K562 (cell line): ENCODE data around the gene CNBD2. TPM values are rescaled to one million over a fixed set of nuclear protein-coding genes. Genes with fewer than 3 reads are reported as not detected.

Source experiments
- ATAC-seq: fragments of 200-7000 bp; cut with Tn5 transposase; 3 replicates; pipeline ENCODE4 v1.9.1; 2020; ENCODE audit warnings: moderate library complexity
- BruUV-seq: library from RNA; stranded (reverse); fragments of 400-500 nt; replicated peaks from 2 replicates; lab custom pipeline; 2021; lab: Mats Ljungman, UMichigan
- CTCF ChIA-PET: fragments of 300-600 bp; formaldehyde crosslinking; extraction: SDS; loops from one replicate; lab custom pipeline; 2021; ENCODE audit warnings: low intra/inter-chr PET ratio; lab: Yijun Ruan, JAX
- POLR2A ChIA-PET: fragments of 300-600, 350-650 bp; sonication (Branson Sonifier 250); formaldehyde crosslinking; extraction: SDS; loops from one replicate; lab custom pipeline; 2021; ENCODE audit warnings: antibody characterized with exemption, inconsistent platforms; lab: Yijun Ruan, JAX
- DNase-seq, 4 experiments: peaks; one replicate each; pipeline versions ENCODE4 v3.0.0 to v3.0.0-alpha.2; 2011 to 2018; ENCODE audit warnings: low spot score in 3 of 4, mixed read lengths in 3 of 4; ENCODE audit errors: extremely low read depth in 1 of 4
- FAIRE-seq: peaks from 2 replicates; lab custom pipeline; 2011; peaks lifted over from hg19 to GRCh38; lab: Jason Lieb, UNC
- H2AFZ ChIP-seq: 2 replicates; pipeline ENCODE4 v1.6.0; 2011; ENCODE audit warnings: low read depth, low read length, control low read depth, inconsistent platforms
- H3K27ac ChIP-seq: fragments of 200-600 bp; 3 replicates; pipeline ENCODE4 v1.8.0; 2011; ENCODE audit warnings: low read depth, mild to moderate bottlenecking, control low read depth, inconsistent platforms, low read length, moderate library complexity, mixed read lengths; ENCODE audit errors: extremely low read depth
- H3K27me3 ChIP-seq, 2 experiments: fragments of 300-600 bp in 1 of 2; 2 replicates in 1 of 2; 3 replicates in 1 of 2; pipeline versions ENCODE4 v1.6.0 to v1.8.0; 2011; ENCODE audit warnings: inconsistent platforms in 2 of 2, low read length in 2 of 2, mild to moderate bottlenecking in 1 of 2, mixed read lengths in 1 of 2, moderate library complexity in 1 of 2; ENCODE audit not compliant: control insufficient read depth in 2 of 2, insufficient read depth in 2 of 2
- H3K36me3 ChIP-seq: fragments of 300-600 bp; 3 replicates; pipeline ENCODE4 v1.8.0; 2011; ENCODE audit warnings: mild to moderate bottlenecking, low read length, inconsistent platforms; ENCODE audit not compliant: control insufficient read depth, insufficient read depth
- H3K4me1 ChIP-seq, 2 experiments: fragments of 200-600 bp in 1 of 2; replicated peaks in 1 of 2; 2 replicates in 1 of 2; 3 replicates in 1 of 2; pipeline versions ENCODE4 v1.5.1 to v1.8.0; 2011; ENCODE audit warnings: inconsistent platforms in 2 of 2, low read length in 2 of 2, mild to moderate bottlenecking in 1 of 2, mixed read lengths in 1 of 2, moderate library complexity in 1 of 2; ENCODE audit not compliant: control insufficient read depth in 2 of 2, insufficient read depth in 2 of 2
- H3K4me2 ChIP-seq: 2 replicates; pipeline ENCODE4 v1.6.1; 2011; ENCODE audit warnings: low read length, control low read depth, inconsistent platforms, mixed read lengths; ENCODE audit not compliant: insufficient read depth
- H3K4me3 ChIP-seq: fragments of 200-600 bp; sonication (generic), shearing (Covaris generic); 2 replicates; pipeline ENCODE4 v1.5.1; 2016; ENCODE audit warnings: control low read depth, inconsistent platforms
- H3K79me2 ChIP-seq: fragments of 200-600 bp; 3 replicates; pipeline ENCODE4 v1.8.0; 2011; ENCODE audit warnings: low read length, inconsistent platforms; ENCODE audit not compliant: control insufficient read depth, insufficient read depth
- H3K9ac ChIP-seq, 2 experiments: 2 replicates each; pipeline versions ENCODE4 v1.6.0 to v1.6.1; 2011; ENCODE audit warnings: low read depth in 2 of 2, low read length in 2 of 2, control low read depth in 1 of 2, inconsistent platforms in 1 of 2, mild to moderate bottlenecking in 1 of 2, mixed read lengths in 1 of 2; ENCODE audit not compliant: insufficient read depth in 1 of 2
- H3K9me1 ChIP-seq: one replicate; pipeline ENCODE4 v1.6.0; 2011; ENCODE audit warnings: inconsistent platforms, mild to moderate bottlenecking, low read length, moderate library complexity; ENCODE audit not compliant: control insufficient read depth, insufficient read depth
- H3K9me3 ChIP-seq: replicated peaks from 2 replicates; pipeline ENCODE4 v1.5.1; 2011; ENCODE audit warnings: low read depth, low read length, inconsistent platforms; ENCODE audit not compliant: control insufficient read depth, insufficient read depth
- H4K20me1 ChIP-seq: replicated peaks from 2 replicates; pipeline ENCODE4 v1.6.1; 2011; ENCODE audit warnings: low read length, inconsistent platforms, mixed read lengths; ENCODE audit not compliant: control insufficient read depth, insufficient read depth
- E2F4 ChIP-seq: sonication (generic); formaldehyde crosslinking; IDR thresholded peaks from 2 replicates; pipeline ENCODE4 v1.8.0; 2022; ENCODE audit warnings: mild to moderate bottlenecking, low read depth, missing genetic modification reagents
- EWSR1 ChIP-seq: fragments of 450-650 bp; IDR thresholded peaks from 2 replicates; pipeline ENCODE4 v1.6.1; 2018; ENCODE audit warnings: borderline replicate concordance, mild to moderate bottlenecking, low read depth, moderate library complexity; ENCODE audit not compliant: partially characterized antibody
- KLF6 ChIP-seq: fragments of 250-450 bp; sonication (Bioruptor Pico); IDR thresholded peaks from 2 replicates; pipeline ENCODE4 v1.4.0; 2020; ENCODE audit warnings: mild to moderate bottlenecking, moderate library complexity, borderline replicate concordance
- MEF2D ChIP-seq: conservative IDR thresholded peaks from 2 replicates; pipeline ENCODE4 v1.6.1; 2016; ENCODE audit warnings: low read depth, missing genetic modification characterization, missing compliant biosample characterization
- PHTF2 ChIP-seq: fragments of 250-450 bp; sonication (Bioruptor Pico); IDR thresholded peaks from 2 replicates; pipeline ENCODE4 v1.5.0; 2021; ENCODE audit warnings: mild to moderate bottlenecking
- SMARCB1 ChIP-seq: IDR thresholded peaks from 2 replicates; pipeline ENCODE4 v1.6.1; 2011; ENCODE audit warnings: improper control_type of control experiment, low read depth; ENCODE audit not compliant: insufficient read length
- ZNF197 ChIP-seq: fragments of 200-800 bp; sonication (Bioruptor generic); IDR thresholded peaks from 2 replicates; pipeline ENCODE4 v1.6.1; 2016; ENCODE audit warnings: low read depth, missing genetic modification characterization, missing compliant biosample characterization
- ZNF696 ChIP-seq: fragments of 250-450 bp; sonication (Bioruptor Pico); conservative IDR thresholded peaks from 2 replicates; pipeline ENCODE4 v1.4.0; 2020; ENCODE audit warnings: mild to moderate bottlenecking, moderate library complexity
- WGBS: fragments of 100-300 bp; shearing (Covaris generic); methylation state at CpG from one replicate; pipeline ENCODE4 v1.1.6; 2016; ENCODE audit warnings: low coverage, mixed read lengths; ENCODE audit not compliant: insufficient coverage; ENCODE audit errors: missing lambda C conversion rate; 5-methylcytosine and 5-hydroxymethylcytosine counted together
- in situ Hi-C: fragments of 300-500 bp; cut with MboI; formaldehyde crosslinking; loops from 4 replicates; pipeline ENCODE4 v1.15.0; 2018; ENCODE audit warnings: inconsistent platforms, mixed read lengths
- intact Hi-C: fragments of 100-400 bp; cut with micrococcal nuclease; formaldehyde crosslinking; loops from 2 replicates; pipeline ENCODE4 v1.14.2; 2022
- polyA plus RNA-seq, 8 experiments: library from polyadenylated mRNA; depleted of rRNA in 4 of 8; stranded (reverse) in 5 of 8; unstranded in 3 of 8; fragments of >200 nt; fragmentation: Nextera tagmentation in 2 of 8; fragmentation: Illumina TruSeq in 1 of 8; extraction: Ambion mirVana in 2 of 8; extraction: Trizol in 1 of 8; gene quantifications; 2 replicates each; pipeline versions ENCODE4 v1.2.1 to v1.2.3, GENCODE V29; 2011 to 2014; ENCODE audit warnings: inconsistent platforms in 1 of 8, missing spikeins in 1 of 8
- total RNA-seq, 7 experiments: library from RNA; depleted of rRNA in 6 of 7; stranded (reverse); fragments of >200 nt in 6 of 7; fragmentation: Illumina TruSeq in 2 of 7; extraction: Trizol in 2 of 7; gene quantifications; 2 replicates each; pipeline versions ENCODE4 v1.2.1 to v1.2.3, GENCODE V29; 2011 to 2021; ENCODE audit warnings: low replicate concordance in 1 of 7
- TF ChIP-seq, protein P1 (sequence below), 2 experiments: fragments of 450-650 bp in 1 of 2; sonication (generic) in 1 of 2; formaldehyde crosslinking; conservative IDR thresholded peaks; 2 replicates each; pipeline versions ENCODE4 v1.4.0 to v1.8.1; 2020 to 2022; ENCODE audit warnings: mild to moderate bottlenecking in 1 of 2, missing genetic modification reagents in 1 of 2

CNBD2 gene
- total and polyA plus RNA-seq, 9 of the 15 experiments (the other 6 are each of a cell fraction or from before 2014, with no cell fraction given), result 3.2 to 17.5 (median 5.3) TPM

GRCh38 chr20:35942243-35942642 lies 26.1 kb upstream of the CNBD2 start:
- CTCF ChIA-PET, result no interaction called here
- H2AFZ ChIP-seq, result no peak overlapping the region
- TF ChIP-seq ZNF197, result no peak
- TF ChIP-seq KLF6 (CRISPR knock-in tag), result no peak
- no peak for TF ChIP-seq EWSR1
- no peak for TF ChIP-seq SMARCB1
- TF ChIP-seq PHTF2 (CRISPR knock-in tag), result no peak
- TF ChIP-seq MEF2D, result no peak
- TF ChIP-seq, protein P1, sequence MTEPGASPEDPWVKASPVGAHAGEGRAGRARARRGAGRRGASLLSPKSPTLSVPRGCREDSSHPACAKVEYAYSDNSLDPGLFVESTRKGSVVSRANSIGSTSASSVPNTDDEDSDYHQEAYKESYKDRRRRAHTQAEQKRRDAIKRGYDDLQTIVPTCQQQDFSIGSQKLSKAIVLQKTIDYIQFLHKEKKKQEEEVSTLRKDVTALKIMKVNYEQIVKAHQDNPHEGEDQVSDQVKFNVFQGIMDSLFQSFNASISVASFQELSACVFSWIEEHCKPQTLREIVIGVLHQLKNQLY (CRISPR knock-in tag; conservative IDR thresholded peaks at IDR 0.05), result no peak
- TF ChIP-seq E2F4 (CRISPR knock-in tag), result no peak
- TF ChIP-seq ZNF696 (CRISPR knock-in tag), result no peak
- TF ChIP-seq, all 486 proteins: peak for 0
- H3K9me1 ChIP-seq, result peaks cover 4% of the 10 kb centered on the region
- no peak overlapping the region for H3K4me3 ChIP-seq
- H3K79me2 ChIP-seq, result no peaks in the 10 kb centered on the region
- 84% methylated on average over 2 of the region's 2 CpGs for WGBS
- H3K4me1 ChIP-seq, result no peaks in the 10 kb centered on the region
- no TSS peak for BruUV-seq
- no peak for ATAC-seq
- H3K36me3 ChIP-seq, result peaks cover 44% of the 10 kb centered on the region
- no peaks in the 10 kb centered on the region for H4K20me1 ChIP-seq
- H3K9me3 ChIP-seq, result no peaks in the 10 kb centered on the region
- POLR2A ChIA-PET, result interaction anchor here (1.6 to 5.2 kb wide), 3 partner anchors 11 to 67 kb away, joined by 4 to 43 read pairs (median 8); partner anchors contain the start of gene SCAND1
- no peak overlapping the region for H3K27ac ChIP-seq
- in situ Hi-C loops, result no loop called here
- no peaks in the 10 kb centered on the region for H3K27me3 ChIP-seq
- no peak for FAIRE-seq
- DNase-seq, result no peak
- intact Hi-C loops, result no loop called here
- H3K4me2 ChIP-seq, result no peak overlapping the region
- H3K9ac ChIP-seq, result no peak overlapping the region
